ENCODE results near the gene DNAAF5. TPM values are rescaled to one million over a fixed set of nuclear protein-coding genes. Genes with fewer than 3 reads are reported as not detected.
"Not testable (repeated sequence)": the region's sequence is repeated elsewhere in the genome, so short reads cannot be mapped to it uniquely, and the experiment has no call there.

DNAAF5 gene
- total RNA-seq, 6 experiments from 2014 or later = 25.4 to 33.0 (median 27.5) TPM

GRCh38 chr7:739455-739982 is 13.0 kb downstream of the DNAAF5 start:
- Mint-ChIP-seq H3K36me3 (ENCODE audit: low read depth) (peaks cover 18% of the 10 kb centered on the region), H3K9me3 (no peaks in the 10 kb centered on the region), H3K4me1 (ENCODE audit: low read depth) (peaks cover 6% of the 10 kb centered on the region; the same call in 1 of the 2 replicates), H3K27me3 (ENCODE audit: insufficient read depth) (no peaks in the 10 kb centered on the region; the same call in none of the 2 replicates), H3K4me3 (no peak overlapping the region), H3K27ac (no peak overlapping the region)
- DNase-seq = no peak
- TF ChIP-seq, protein P1, sequence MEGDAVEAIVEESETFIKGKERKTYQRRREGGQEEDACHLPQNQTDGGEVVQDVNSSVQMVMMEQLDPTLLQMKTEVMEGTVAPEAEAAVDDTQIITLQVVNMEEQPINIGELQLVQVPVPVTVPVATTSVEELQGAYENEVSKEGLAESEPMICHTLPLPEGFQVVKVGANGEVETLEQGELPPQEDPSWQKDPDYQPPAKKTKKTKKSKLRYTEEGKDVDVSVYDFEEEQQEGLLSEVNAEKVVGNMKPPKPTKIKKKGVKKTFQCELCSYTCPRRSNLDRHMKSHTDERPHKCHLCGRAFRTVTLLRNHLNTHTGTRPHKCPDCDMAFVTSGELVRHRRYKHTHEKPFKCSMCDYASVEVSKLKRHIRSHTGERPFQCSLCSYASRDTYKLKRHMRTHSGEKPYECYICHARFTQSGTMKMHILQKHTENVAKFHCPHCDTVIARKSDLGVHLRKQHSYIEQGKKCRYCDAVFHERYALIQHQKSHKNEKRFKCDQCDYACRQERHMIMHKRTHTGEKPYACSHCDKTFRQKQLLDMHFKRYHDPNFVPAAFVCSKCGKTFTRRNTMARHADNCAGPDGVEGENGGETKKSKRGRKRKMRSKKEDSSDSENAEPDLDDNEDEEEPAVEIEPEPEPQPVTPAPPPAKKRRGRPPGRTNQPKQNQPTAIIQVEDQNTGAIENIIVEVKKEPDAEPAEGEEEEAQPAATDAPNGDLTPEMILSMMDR (IDR thresholded peaks at IDR 0.05) = no peak

GRCh38 chr7:739983-740942 is 13.8 kb downstream of the DNAAF5 start:
- TF ChIP-seq, protein P1 (IDR thresholded peaks at IDR 0.05) = no peak
- Mint-ChIP-seq H3K4me3 (no peak overlapping the region), H3K9me3 (no peaks in the 10 kb centered on the region), H3K27ac (no peak overlapping the region), H3K36me3 (ENCODE audit: low read depth) (peaks cover 26% of the 10 kb centered on the region), H3K27me3 (ENCODE audit: insufficient read depth) (no peaks in the 10 kb centered on the region; the same call in none of the 2 replicates), H3K4me1 (ENCODE audit: low read depth) (peaks cover 6% of the 10 kb centered on the region; the same call in 1 of the 2 replicates)
- DNase-seq = no peak

DNA sequence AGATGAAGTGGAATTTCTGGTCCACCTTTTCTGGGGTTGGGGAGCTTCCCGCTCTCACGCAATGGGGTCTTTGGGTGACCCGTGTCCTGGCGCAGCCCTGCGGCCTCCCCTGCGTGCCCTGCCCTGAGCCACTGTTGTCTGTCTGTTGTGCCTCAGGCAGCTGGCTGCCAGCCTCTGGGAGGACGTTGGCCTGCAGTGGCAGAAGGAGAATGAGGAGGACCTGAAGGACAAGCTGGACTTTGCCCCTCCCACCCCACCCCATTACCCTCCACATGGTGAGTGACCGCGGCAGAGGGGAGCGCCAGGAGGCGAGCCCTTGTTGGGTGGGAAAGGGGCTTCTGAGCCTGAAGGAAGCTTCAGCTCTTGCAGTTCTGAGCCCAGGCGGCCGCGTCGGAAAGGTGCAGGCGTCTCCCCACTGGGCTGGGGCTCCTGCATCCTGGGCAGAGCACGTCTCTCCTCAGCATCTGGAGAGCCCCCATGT is 14.7 kb downstream of the DNAAF5 start:
- Mint-ChIP-seq H3K4me3 (no peak overlapping the region), H3K4me1 (ENCODE audit: low read depth) (peaks cover 6% of the 10 kb centered on the region; the same call in 1 of the 2 replicates), H3K27ac (no peak overlapping the region), H3K9me3 (no peaks in the 10 kb centered on the region), H3K27me3 (ENCODE audit: insufficient read depth) (no peaks in the 10 kb centered on the region; the same call in none of the 2 replicates), H3K36me3 (ENCODE audit: low read depth) (peaks cover 32% of the 10 kb centered on the region)
- no peak for DNase-seq
- TF ChIP-seq, protein P1 (IDR thresholded peaks at IDR 0.05) = no peak

DNA sequence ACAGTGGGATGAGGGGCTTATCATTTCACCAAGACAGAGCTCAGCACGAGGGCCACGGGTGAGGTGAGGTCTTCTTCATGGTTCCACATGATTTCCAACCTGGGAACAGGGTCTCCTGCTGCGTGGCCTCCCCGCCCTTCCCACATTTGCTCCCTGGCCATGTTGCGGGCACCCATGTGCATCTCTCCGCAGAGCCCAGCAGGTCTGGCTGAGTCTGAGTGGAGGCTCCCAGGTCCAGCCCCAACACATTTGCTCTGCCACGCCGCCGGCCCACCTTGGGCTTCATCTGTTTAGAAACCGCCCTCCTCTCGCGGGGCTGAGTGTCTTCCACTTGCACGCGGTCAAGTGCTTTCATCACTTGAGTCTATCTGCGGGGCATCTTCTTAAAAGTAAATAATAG is 15.4 kb downstream of the DNAAF5 start:
- Mint-ChIP-seq H3K36me3 (ENCODE audit: low read depth) (peaks cover 32% of the 10 kb centered on the region), H3K4me3 (no peak overlapping the region), H3K4me1 (ENCODE audit: low read depth) (peaks cover 6% of the 10 kb centered on the region; the same call in 1 of the 2 replicates), H3K27ac (no peak overlapping the region), H3K27me3 (ENCODE audit: insufficient read depth) (no peaks in the 10 kb centered on the region; the same call in none of the 2 replicates), H3K9me3 (no peaks in the 10 kb centered on the region)
- DNase-seq = no peak
- TF ChIP-seq, protein P1 (IDR thresholded peaks at IDR 0.05) = no peak

- no peak for DNase-seq
- H3K36me3 Mint-ChIP-seq (ENCODE audit: low read depth) = peaks cover 36% of the 10 kb centered on the region
- no peaks in the 10 kb centered on the region; the same call in none of the 2 replicates for H3K27me3 Mint-ChIP-seq (ENCODE audit: insufficient read depth)
- no peaks in the 10 kb centered on the region for H3K9me3 Mint-ChIP-seq
- H3K27ac Mint-ChIP-seq = no peak overlapping the region
- TF ChIP-seq, protein P1 (IDR thresholded peaks at IDR 0.05) = no peak
- no peak overlapping the region for H3K4me3 Mint-ChIP-seq
- peaks cover 6% of the 10 kb centered on the region; the same call in 1 of the 2 replicates for H3K4me1 Mint-ChIP-seq (ENCODE audit: low read depth)
These were observed 16.3 kb downstream of the DNAAF5 start for GRCh38 chr7:742791-743190.

DNA sequence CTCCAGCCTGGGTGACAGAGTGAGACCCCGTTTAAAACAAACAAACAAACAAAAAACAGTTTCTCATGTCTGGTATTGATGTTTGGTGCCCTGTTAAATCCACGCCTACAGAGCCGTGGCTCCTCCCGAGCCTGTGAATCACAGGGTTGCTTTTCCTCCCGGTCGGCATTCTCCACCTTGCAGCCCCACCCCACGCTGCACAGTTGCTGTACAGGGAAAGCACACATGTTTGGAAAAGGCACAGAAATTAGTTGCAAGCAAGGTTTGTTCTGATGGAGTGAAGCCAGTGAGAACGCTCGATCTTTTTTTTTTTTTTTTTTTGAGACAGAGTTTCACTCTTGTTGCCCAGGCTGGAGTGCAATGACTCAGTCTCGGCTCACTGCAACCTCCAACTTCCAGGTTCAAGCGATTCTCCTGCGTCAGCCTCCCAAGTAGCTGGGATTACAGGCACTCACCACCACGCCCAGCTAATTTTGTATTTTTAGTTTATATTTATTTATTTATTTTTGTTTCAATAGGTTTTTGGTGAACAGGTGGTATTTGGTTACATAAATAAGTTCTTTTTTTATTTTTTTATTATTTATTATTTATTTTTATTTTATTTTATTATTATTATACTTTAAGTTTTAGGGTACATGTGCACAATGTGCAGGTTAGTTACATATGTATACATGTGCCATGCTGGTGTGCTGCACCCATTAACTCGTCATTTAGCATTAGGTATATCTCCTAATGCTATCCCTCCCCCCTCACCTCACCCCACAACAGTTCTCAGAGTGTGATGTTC is 17.0 kb downstream of the DNAAF5 start:
- not testable (repeated sequence) for DNase-seq; H3K27me3 Mint-ChIP-seq (ENCODE audit: insufficient read depth); H3K9me3 Mint-ChIP-seq; H3K27ac Mint-ChIP-seq; H3K4me3 Mint-ChIP-seq; H3K4me1 Mint-ChIP-seq (ENCODE audit: low read depth)
- H3K36me3 Mint-ChIP-seq (ENCODE audit: low read depth) = peaks cover 36% of the 10 kb centered on the region

- H3K4me3 Mint-ChIP-seq; H3K27me3 Mint-ChIP-seq (ENCODE audit: insufficient read depth); H3K9me3 Mint-ChIP-seq; H3K4me1 Mint-ChIP-seq (ENCODE audit: low read depth); H3K27ac Mint-ChIP-seq; DNase-seq: not testable (repeated sequence)
- H3K36me3 Mint-ChIP-seq (ENCODE audit: low read depth) = peaks cover 36% of the 10 kb centered on the region
These were observed 17.6 kb downstream of the DNAAF5 start for GRCh38 chr7:744128-744520.
